Measurements from ENCODE around the gene AVPR2.

AVPR2 gene

DNA sequence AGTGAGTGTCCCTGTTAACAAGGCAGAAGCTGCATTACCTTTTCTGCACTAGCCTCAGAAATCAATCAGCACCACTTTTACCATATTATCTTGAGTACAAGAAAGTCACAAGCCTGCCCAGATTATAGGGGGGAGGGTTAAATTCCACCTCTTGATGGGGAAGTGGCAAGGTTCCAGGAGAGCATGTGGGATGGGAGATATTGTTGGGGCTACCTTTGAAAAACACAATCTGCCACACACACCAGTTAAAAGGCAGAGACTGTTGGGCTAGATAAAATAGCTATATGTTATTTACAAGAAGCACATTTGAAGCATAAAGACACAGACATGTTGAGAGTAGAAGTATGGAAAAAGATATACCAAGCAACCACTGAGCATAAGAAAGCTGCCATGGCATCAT is 6.6 kb upstream of the AVPR2 start:
- no peak for TF ChIP-seq Cebpa-rat (IDR thresholded peaks at IDR 0.05)
- Histone ChIP-seq H3K9ac (no peak overlapping the region), H3K4me2 (no peak overlapping the region), H3K9me3 (replicated peaks in 1 of 11) (peaks cover 15 to 40% (median 26%) of the 10 kb centered on the region in 11 experiments; a peak in 20 of 22 replicates), H3K27ac (no peak overlapping the region), H3K4me1 (peaks cover 34 to 51% (median 43%) of the 10 kb centered on the region in 10 experiments), H3K4me3 (no peak overlapping the region), H3K27me3 (peaks cover 91 to 100% (median 100%) of the 10 kb centered on the region in 11 experiments), H4K20me1 (peaks cover 0 to 15% (median 7%) of the 10 kb centered on the region in 11 experiments; a peak in 8 of 22 replicates), H3K36me3 (no peaks in the 10 kb centered on the region)

DNA sequence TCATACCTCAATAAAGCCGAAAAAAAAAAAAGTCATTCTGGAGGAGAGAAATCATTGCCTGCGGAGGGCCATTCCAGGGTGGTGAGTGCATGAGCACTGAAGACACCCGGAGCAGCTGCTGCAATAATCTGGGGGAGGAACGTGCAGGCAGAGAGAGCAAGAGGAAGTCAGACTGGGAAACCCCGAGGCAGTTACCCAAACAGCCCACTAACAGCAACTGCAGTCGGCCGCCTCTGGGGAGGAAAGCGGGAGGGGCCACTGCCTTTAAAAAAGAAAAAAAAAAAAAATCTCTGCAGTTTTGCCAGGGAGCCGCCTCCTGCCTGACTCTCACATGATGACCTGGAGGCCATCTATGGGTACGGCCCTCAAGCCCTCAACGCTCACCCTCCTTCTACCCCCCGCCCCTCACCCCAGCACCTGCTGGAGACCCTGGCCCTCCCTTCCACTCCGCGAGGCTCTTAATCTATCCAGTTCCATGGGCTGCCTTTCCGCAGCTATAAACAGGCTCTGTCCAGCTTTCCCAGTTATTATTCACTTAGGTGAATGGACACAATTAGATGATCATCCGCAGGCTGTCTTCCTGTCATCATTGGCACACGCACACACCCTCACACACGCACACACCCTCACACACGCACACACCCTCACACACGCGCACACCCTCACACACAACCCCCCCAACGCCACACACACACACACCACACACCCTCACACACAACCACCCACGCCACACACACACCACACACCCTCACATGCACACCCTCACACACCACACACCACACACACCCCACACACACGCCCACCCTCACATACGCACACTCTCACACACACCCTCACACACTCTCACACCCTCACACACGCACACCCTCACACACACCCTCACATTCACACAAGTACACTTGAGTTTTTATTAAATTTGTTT is 3.4 kb upstream of the AVPR2 start:
- Histone ChIP-seq H4K20me1 (peaks cover 0 to 43% (median 18%) of the 10 kb centered on the region in 11 experiments; a peak in 18 of 22 replicates), H3K9ac (peak overlapping the region in 10 of 11 experiments; percentile 39 to 69 (median 58); a peak in 18 of 22 replicates), H3K4me3 (peak overlapping the region in 1 of 10 experiments; percentile 28; a peak in 1 of 20 replicates), H3K4me1 (peaks cover 53 to 66% (median 60%) of the 10 kb centered on the region in 10 experiments), H3K36me3 (no peaks in the 10 kb centered on the region), H3K27me3 (peaks cover 68 to 95% (median 87%) of the 10 kb centered on the region in 11 experiments), H3K27ac (peak overlapping the region; percentile 60 to 79 (median 69); a peak in 21 of 22 replicates), H3K9me3 (replicated peaks in 1 of 11) (peaks cover 4 to 22% (median 11%) of the 10 kb centered on the region in 11 experiments; a peak in 16 of 22 replicates), H3K4me2 (peak overlapping the region; percentile 65 to 79 (median 70))
- peak in 8 of 11 experiments; percentile 17 to 97 (median 68); a peak in 12 of 22 replicates for TF ChIP-seq Cebpa-rat (IDR thresholded peaks at IDR 0.05)

DNA sequence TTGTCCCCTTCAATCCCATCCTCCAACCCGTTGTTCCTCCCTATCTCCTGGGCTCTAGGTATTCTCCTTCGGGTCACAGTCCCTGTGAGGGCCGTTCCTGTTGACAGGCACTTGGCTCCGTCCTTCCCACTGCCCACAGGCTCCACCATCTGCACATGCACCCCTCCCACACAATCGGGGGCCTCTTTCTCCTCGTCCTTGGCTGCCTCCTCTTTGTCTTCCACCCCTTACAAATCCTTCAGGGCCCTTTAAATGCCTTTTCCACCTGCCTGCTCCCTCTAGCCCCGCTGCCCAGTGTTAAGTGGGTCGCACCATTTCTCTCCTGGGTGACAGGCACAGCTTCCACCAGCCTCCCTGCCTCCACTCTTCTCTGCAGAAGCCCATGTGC is 2.7 kb upstream of the AVPR2 start:
- no peak overlapping the region for H3K4me3 ChIP-seq

DNA sequence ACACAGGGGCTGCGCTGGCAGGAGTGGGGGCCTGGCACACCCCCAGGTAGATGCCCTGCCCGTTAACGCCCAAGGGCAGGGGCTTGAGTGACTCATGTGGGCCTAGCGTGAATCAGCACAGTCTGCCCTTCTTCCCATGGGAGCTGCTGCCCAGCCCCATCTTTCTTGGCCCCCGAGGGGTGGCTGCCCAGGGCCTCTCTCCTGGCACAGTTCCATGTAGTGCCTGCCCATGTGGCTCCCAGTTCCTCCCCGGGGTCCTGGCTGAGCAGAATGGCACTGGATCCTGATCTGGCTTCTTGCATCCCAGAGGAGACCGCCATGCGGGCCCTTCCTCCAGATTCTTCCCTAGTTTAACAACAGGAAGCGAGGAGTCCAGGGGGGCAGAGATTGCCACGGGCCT is 2.1 kb upstream of the AVPR2 start:
- Histone ChIP-seq H3K27me3 (peaks cover 66 to 95% (median 87%) of the 10 kb centered on the region in 11 experiments), H3K9me3 (replicated peaks in 1 of 11) (peaks cover 0 to 15% (median 6%) of the 10 kb centered on the region in 11 experiments; a peak in 9 of 22 replicates), H3K4me1 (peaks cover 56 to 69% (median 64%) of the 10 kb centered on the region in 10 experiments), H3K36me3 (peaks cover 0 to 10% (median under 1%) of the 10 kb centered on the region in 11 experiments; a peak in 6 of 22 replicates), H4K20me1 (peaks cover 10 to 56% (median 31%) of the 10 kb centered on the region in 11 experiments; a peak in 20 of 22 replicates), H3K9ac (peak overlapping the region in 7 of 11 experiments; percentile 41 to 65 (median 54); a peak in 8 of 22 replicates), H3K4me3 (no peak overlapping the region), H3K27ac (peak overlapping the region in 10 of 11 experiments; percentile 40 to 79 (median 66); a peak in 16 of 22 replicates), H3K4me2 (peak overlapping the region; percentile 64 to 79 (median 70))
- TF ChIP-seq Cebpa-rat (IDR thresholded peaks at IDR 0.05), result no peak

More for the DNA sequence above, 2.7 kb upstream of the AVPR2 start:
- H3K27me3 ChIP-seq, result peaks cover 68 to 95% (median 87%) of the 10 kb centered on the region in 11 experiments
- H3K36me3 ChIP-seq, result peaks cover 0 to 5% (median 0%) of the 10 kb centered on the region in 11 experiments; a peak in 1 of 22 replicates
- H3K9me3 ChIP-seq (replicated peaks in 1 of 11), result peaks cover 0 to 15% (median 6%) of the 10 kb centered on the region in 11 experiments; a peak in 10 of 22 replicates
- peak overlapping the region in 10 of 11 experiments; percentile 30 to 69 (median 58); a peak in 16 of 22 replicates for H3K9ac ChIP-seq
- H3K4me2 ChIP-seq, result peak overlapping the region; percentile 64 to 79 (median 70)
- H3K4me1 ChIP-seq, result peaks cover 56 to 69% (median 61%) of the 10 kb centered on the region in 10 experiments
- TF ChIP-seq Cebpa-rat (IDR thresholded peaks at IDR 0.05), result no peak
- H3K27ac ChIP-seq, result peak overlapping the region; percentile 60 to 79 (median 69); a peak in 21 of 22 replicates
- H4K20me1 ChIP-seq, result peaks cover 4 to 49% (median 24%) of the 10 kb centered on the region in 11 experiments; a peak in 20 of 22 replicates

DNA sequence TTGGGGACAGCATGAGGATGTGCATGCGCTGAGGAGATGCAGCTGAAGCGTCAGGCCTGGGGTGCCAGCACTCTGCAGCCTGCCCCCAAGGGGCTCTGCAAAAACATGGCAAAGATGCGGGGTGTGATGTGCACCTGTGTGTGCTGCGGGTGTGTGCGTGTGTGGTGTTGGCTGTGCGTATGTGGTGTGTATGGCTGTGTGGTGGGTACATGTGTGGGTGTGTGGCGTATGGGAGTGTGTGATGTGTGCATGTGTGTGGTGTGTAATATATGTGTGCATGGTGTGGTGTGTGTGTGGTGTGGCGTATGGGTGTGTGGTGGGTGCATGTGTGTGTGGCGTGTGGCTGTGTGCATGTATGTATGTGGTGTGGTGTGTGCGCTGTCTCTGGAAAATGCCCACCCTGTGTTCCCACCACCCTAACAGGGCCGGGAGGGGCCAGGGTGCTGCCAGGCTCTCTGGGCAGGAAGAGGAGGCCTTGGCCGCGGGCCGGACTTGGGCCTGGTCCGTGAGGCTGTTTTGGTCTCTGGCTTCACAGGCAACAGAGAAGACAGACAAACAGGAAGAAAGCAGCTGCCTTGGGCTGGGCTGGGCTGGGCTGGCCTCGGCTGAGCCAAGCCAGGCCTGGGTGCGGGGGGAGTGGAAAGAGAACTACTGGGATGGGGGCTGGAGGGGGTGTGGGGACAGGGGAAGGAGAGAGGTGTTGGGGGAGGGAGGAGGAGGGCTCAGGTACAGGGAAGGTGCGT is 1.1 kb upstream of the AVPR2 start:
- H3K36me3 ChIP-seq, result peaks cover 0 to 20% (median 9%) of the 10 kb centered on the region in 11 experiments; a peak in 9 of 22 replicates
- TF ChIP-seq Cebpa-rat (IDR thresholded peaks at IDR 0.05), result no peak
- H3K4me3 ChIP-seq, result no peak overlapping the region
- peaks cover 18 to 66% (median 40%) of the 10 kb centered on the region in 11 experiments; a peak in 20 of 22 replicates for H4K20me1 ChIP-seq
- peak overlapping the region in 8 of 11 experiments; percentile 17 to 69 (median 44); a peak in 9 of 22 replicates for H3K9ac ChIP-seq
- peak overlapping the region in 9 of 11 experiments; percentile 37 to 73 (median 59); a peak in 14 of 22 replicates for H3K27ac ChIP-seq
- H3K27me3 ChIP-seq, result peaks cover 64 to 95% (median 86%) of the 10 kb centered on the region in 11 experiments
- H3K4me1 ChIP-seq, result peaks cover 56 to 70% (median 64%) of the 10 kb centered on the region in 10 experiments
- H3K9me3 ChIP-seq (replicated peaks in 1 of 11), result peaks cover 0 to 15% (median 6%) of the 10 kb centered on the region in 11 experiments; a peak in 9 of 22 replicates
- peak overlapping the region; percentile 64 to 79 (median 70) for H3K4me2 ChIP-seq

DNA sequence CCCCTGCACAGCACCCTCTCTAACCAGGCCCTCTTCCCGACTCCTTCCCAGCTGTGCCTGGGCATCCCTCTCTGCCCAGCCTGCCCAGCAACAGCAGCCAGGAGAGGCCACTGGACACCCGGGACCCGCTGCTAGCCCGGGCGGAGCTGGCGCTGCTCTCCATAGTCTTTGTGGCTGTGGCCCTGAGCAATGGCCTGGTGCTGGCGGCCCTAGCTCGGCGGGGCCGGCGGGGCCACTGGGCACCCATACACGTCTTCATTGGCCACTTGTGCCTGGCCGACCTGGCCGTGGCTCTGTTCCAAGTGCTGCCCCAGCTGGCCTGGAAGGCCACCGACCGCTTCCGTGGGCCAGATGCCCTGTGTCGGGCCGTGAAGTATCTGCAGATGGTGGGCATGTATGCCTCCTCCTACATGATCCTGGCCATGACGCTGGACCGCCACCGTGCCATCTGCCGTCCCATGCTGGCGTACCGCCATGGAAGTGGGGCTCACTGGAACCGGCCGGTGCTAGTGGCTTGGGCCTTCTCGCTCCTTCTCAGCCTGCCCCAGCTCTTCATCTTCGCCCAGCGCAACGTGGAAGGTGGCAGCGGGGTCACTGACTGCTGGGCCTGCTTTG is 1.1 kb downstream of the AVPR2 start:
- peak overlapping the region in 1 of 11 experiments; percentile 38; a peak in 2 of 22 replicates for H3K4me2 ChIP-seq
- H4K20me1 ChIP-seq, result peaks cover 30 to 88% (median 51%) of the 10 kb centered on the region in 11 experiments; a peak in 20 of 22 replicates
- peaks cover 0 to 37% (median 21%) of the 10 kb centered on the region in 11 experiments; a peak in 11 of 22 replicates for H3K36me3 ChIP-seq
- no peak for TF ChIP-seq Cebpa-rat (IDR thresholded peaks at IDR 0.05)
- no peak overlapping the region for H3K9ac ChIP-seq
- H3K4me1 ChIP-seq, result peaks cover 44 to 67% (median 55%) of the 10 kb centered on the region in 10 experiments
- no peak overlapping the region for H3K27ac ChIP-seq
- no peaks in the 10 kb centered on the region; a peak in 4 of 22 replicates for H3K9me3 ChIP-seq (replicated peaks in 1 of 11)
- peaks cover 42 to 91% (median 74%) of the 10 kb centered on the region in 11 experiments for H3K27me3 ChIP-seq
- H3K4me3 ChIP-seq, result no peak overlapping the region

DNA sequence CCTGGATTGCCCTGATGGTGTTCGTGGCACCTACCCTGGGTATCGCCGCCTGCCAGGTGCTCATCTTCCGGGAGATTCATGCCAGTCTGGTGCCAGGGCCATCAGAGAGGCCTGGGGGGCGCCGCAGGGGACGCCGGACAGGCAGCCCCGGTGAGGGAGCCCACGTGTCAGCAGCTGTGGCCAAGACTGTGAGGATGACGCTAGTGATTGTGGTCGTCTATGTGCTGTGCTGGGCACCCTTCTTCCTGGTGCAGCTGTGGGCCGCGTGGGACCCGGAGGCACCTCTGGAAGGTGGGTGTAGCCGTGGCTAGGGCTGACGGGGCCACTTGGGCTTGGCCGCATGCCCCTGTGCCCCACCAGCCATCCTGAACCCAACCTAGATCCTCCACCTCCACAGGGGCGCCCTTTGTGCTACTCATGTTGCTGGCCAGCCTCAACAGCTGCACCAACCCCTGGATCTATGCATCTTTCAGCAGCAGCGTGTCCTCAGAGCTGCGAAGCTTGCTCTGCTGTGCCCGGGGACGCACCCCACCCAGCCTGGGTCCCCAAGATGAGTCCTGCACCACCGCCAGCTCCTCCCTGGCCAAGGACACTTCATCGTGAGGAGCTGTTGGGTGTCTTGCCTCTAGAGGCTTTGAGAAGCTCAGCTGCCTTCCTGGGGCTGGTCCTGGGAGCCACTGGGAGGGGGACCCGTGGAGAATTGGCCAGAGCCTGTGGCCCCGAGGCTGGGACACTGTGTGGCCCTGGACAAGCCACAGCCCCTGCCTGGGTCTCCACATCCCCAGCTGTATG is 1.8 kb downstream of the AVPR2 start:
- H3K4me2 ChIP-seq, result no peak overlapping the region
- no peak for TF ChIP-seq Cebpa-rat (IDR thresholded peaks at IDR 0.05)
- peaks cover 38 to 63% (median 49%) of the 10 kb centered on the region in 10 experiments for H3K4me1 ChIP-seq

More for the DNA sequence above, 1.8 kb downstream of the AVPR2 start:
- Histone ChIP-seq H3K9ac (no peak overlapping the region; a peak in 1 of 22 replicates), H3K27ac (no peak overlapping the region; a peak in 1 of 22 replicates), H3K36me3 (peaks cover 0 to 42% (median 25%) of the 10 kb centered on the region in 11 experiments; a peak in 13 of 22 replicates), H3K27me3 (peaks cover 42 to 89% (median 72%) of the 10 kb centered on the region in 11 experiments), H3K4me3 (no peak overlapping the region), H4K20me1 (peaks cover 35 to 93% (median 53%) of the 10 kb centered on the region in 11 experiments; a peak in 20 of 22 replicates), H3K9me3 (replicated peaks in 1 of 11) (no peaks in the 10 kb centered on the region; a peak in 4 of 22 replicates)

All from BLaER1 treated with 17β-estradiol and CSF1 and Interleukin-3, amounts not matched to agents 10 nM and 100 nM (cell line).